Naive thymus-derived CD8-positive, alpha-beta T cell (primary cell): Measurements from ENCODE around the gene NANOS2. TPM values are rescaled to one million over a fixed set of nuclear protein-coding genes. Genes with fewer than 3 reads are reported as not detected.

ENCODE experiments used
- ATAC-seq, 2 donors: fragments of 150-1000 bp; cut with Tn5 transposase in 1 of 2; sonication (Bioruptor Pico), chemical (Tn5 transposase) in 1 of 2; 1 replicate in 1 of 2; 2 replicates in 1 of 2; pipeline ENCODE4 v1.10.0; 2021; ENCODE audit warnings: mild to moderate bottlenecking in 2 of 2, moderate library complexity in 2 of 2
- POLR2A ChIA-PET: fragments of 350-600 bp; sonication (Branson Sonifier 250); formaldehyde crosslinking; loops from one replicate; lab custom pipeline; 2021; ENCODE audit warnings: antibody characterized with exemption; lab: Charles Lee
- DNase-seq, 10 donors: peaks; one replicate each; pipeline versions ENCODE4 v3.0.0 to v3.0.0-alpha.2; 2020 to 2022
- H3K27ac Mint-ChIP-seq, 10 donors: one replicate each; pipeline ENCODE4 v1.8.0; 2020 to 2022; ENCODE audit warnings: mild to moderate bottlenecking in 10 of 10, mixed read lengths in 10 of 10, moderate library complexity in 4 of 10, inconsistent platforms in 1 of 10
- H3K27me3 Mint-ChIP-seq, 5 donors: one replicate each; pipeline ENCODE4 v1.8.0; 2021 to 2022; ENCODE audit warnings: mixed read lengths in 5 of 5
- H3K36me3 Mint-ChIP-seq, 3 donors: one replicate each; pipeline ENCODE4 v1.8.0; 2020 to 2022; ENCODE audit warnings: mixed read lengths in 3 of 3, mild to moderate bottlenecking in 2 of 3, inconsistent platforms in 1 of 3
- H3K4me1 Mint-ChIP-seq, 4 donors: one replicate each; pipeline ENCODE4 v1.8.0; 2021 to 2022; ENCODE audit warnings: mixed read lengths in 4 of 4
- H3K4me3 Mint-ChIP-seq, 10 donors: one replicate each; pipeline ENCODE4 v1.8.0; 2020 to 2022; ENCODE audit warnings: mild to moderate bottlenecking in 10 of 10, mixed read lengths in 10 of 10, moderate library complexity in 6 of 10, inconsistent platforms in 1 of 10
- H3K9me3 Mint-ChIP-seq, 9 donors: one replicate each; pipeline ENCODE4 v1.8.0; 2020 to 2022; ENCODE audit warnings: mixed read lengths in 9 of 9, mild to moderate bottlenecking in 3 of 9, inconsistent platforms in 1 of 9, moderate library complexity in 1 of 9
- polyA plus RNA-seq, 3 donors: library from polyadenylated mRNA; unstranded; fragments of 300-500 nt; fragmentation: Illumina TruSeq; gene quantifications; one replicate each; pipeline ENCODE4 v1.2.3, GENCODE V29; 2021
- total RNA-seq, 8 experiments: library from RNA in 2 of 8; stranded (reverse) in 2 of 8; gene quantifications; one replicate each; pipeline ENCODE4 v1.2.3 and lab custom pipeline; 2021 to 2026

Gene NANOS2
- total and polyA plus RNA-seq, 5 experiments from 2014 or later = not detected

DNA sequence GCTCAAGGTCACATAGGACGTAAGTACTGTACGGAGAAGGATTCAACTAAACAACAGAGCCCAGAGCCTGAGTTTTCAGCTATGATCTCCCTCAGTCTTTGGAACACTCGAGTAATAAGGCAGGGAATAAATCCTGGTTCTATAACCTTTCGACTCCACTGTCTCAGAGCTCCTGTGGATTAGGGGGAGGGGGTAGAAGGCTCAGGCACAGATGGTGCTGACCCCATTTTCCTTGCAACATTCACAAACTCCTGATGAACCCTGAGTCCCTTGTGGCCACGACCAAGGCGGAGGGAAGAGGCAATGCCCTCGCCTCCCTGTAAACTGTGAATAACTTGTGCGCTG, 37.7 kb upstream of the NANOS2 start:
- ATAC-seq = no peak
- Mint-ChIP-seq H3K4me3 (peak overlapping the region in 6 of 10 donors; percentile 18 to 70 (median 63)), H3K27ac (no peak overlapping the region), H3K9me3 (peaks cover 0 to 9% (median 3%) of the 10 kb centered on the region in 9 donors), H3K27me3 (peaks cover 15 to 50% (median 35%) of the 10 kb centered on the region in 5 donors), H3K4me1 (peaks cover 6 to 21% (median 8%) of the 10 kb centered on the region in 4 donors), H3K36me3 (peaks cover 0 to 6% (median 2%) of the 10 kb centered on the region in 3 donors)
- POLR2A ChIA-PET = no interaction called here
- no peak for DNase-seq

DNA sequence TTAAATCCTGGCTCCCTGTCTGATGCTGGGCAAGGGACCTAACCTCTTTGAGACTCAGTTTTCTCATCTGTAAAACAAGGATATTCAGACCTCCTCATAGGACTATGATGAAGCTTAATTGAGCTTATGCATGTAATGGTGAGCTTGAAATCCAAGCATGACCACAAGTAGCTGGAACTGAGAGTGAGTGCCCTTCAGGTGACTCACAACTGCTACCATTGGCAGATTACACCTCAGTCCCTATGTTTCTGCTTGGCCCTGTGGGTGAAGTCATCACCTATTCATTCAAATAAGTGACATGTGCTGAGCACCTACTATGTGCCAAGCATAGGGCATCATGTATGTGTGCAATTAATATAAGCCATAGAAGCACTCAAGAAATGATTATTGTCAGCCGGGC, 33.3 kb upstream of the NANOS2 start:
- POLR2A ChIA-PET = interaction anchor here (1.0 kb wide), 1 partner anchor 95 kb away, joined by 3 read pairs; no protein-coding TSS in a partner anchor
- Mint-ChIP-seq H3K4me1 (peaks cover 0 to 11% (median 3%) of the 10 kb centered on the region in 4 donors), H3K9me3 (peaks cover 0 to 2% (median 0%) of the 10 kb centered on the region in 9 donors), H3K27ac (no peak overlapping the region), H3K27me3 (peaks cover 13 to 35% (median 31%) of the 10 kb centered on the region in 5 donors), H3K36me3 (no peaks in the 10 kb centered on the region), H3K4me3 (no peak overlapping the region)
- ATAC-seq = no peak
- DNase-seq = no peak

DNA sequence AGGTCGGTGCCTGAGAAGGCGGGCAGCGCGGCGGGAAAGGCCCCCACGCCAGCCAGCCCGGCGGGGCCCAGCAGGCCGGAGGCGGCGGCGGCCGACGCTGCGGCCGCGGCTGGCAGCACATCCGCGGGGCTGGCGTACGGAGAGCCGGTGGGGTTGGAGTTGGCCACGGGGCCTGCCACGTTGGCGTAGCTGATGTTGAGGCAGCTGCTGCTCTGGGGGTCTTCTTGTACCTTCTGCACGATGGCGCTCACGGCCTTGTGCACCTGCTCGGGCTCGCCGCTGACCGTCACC, 25.9 kb upstream of the NANOS2 start:
- peaks cover 0 to 2% (median 0%) of the 10 kb centered on the region in 3 donors for H3K36me3 Mint-ChIP-seq
- peaks cover 0 to 4% (median 1%) of the 10 kb centered on the region in 4 donors for H3K4me1 Mint-ChIP-seq
- POLR2A ChIA-PET = no interaction called here
- DNase-seq (no peak), ATAC-seq (no peak)
- no peak overlapping the region for H3K4me3 Mint-ChIP-seq
- H3K27me3 Mint-ChIP-seq = peaks cover 16 to 55% (median 38%) of the 10 kb centered on the region in 5 donors
- no peak overlapping the region for H3K27ac Mint-ChIP-seq
- H3K9me3 Mint-ChIP-seq = peaks cover 0 to 5% (median 0%) of the 10 kb centered on the region in 9 donors

DNA sequence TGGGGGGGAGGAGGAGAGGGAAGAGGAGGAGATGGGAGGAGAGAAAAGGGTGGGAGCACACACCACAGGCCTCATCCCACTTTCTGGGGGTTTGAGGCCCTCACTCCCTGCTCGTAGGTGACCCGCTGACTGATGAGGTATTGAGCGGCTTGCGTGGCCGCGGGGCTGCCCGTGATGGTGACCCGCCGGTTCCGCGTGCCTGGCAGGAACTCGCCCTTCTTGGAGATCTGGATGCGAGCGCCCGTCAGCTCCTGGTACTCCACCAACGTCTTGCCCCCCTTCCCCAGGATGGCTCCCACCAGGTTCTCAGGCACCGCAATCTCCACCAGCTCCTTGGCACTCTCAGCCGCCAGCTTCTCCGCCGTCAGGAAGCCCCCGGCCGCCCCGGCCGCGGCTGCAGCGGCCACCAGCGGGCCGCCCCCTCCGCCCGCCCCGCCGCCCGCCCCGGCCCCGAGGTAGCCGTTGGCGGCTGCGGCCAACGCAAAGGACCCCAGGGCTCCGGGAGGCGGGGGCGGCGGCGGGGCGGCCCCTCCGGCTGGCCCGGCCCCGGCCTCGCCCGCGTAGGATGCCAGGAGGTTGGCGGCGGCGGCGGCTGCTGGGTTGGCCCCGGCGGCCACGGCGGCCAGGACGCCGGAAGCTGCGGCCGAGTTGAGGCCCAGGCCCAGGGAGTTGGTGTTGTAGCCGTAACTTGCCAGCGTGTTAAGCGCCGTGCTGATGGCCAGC, 25.4 kb upstream of the NANOS2 start:
- no peak for DNase-seq
- peaks cover 0 to 5% (median 0%) of the 10 kb centered on the region in 9 donors for H3K9me3 Mint-ChIP-seq
- no peak overlapping the region for H3K4me3 Mint-ChIP-seq
- POLR2A ChIA-PET = no interaction called here
- H3K4me1 Mint-ChIP-seq = peaks cover 0 to 4% (median 1%) of the 10 kb centered on the region in 4 donors
- no peak for ATAC-seq
- H3K27ac Mint-ChIP-seq = no peak overlapping the region
- peaks cover 0 to 2% (median 0%) of the 10 kb centered on the region in 3 donors for H3K36me3 Mint-ChIP-seq
- peaks cover 20 to 60% (median 41%) of the 10 kb centered on the region in 5 donors for H3K27me3 Mint-ChIP-seq

DNA sequence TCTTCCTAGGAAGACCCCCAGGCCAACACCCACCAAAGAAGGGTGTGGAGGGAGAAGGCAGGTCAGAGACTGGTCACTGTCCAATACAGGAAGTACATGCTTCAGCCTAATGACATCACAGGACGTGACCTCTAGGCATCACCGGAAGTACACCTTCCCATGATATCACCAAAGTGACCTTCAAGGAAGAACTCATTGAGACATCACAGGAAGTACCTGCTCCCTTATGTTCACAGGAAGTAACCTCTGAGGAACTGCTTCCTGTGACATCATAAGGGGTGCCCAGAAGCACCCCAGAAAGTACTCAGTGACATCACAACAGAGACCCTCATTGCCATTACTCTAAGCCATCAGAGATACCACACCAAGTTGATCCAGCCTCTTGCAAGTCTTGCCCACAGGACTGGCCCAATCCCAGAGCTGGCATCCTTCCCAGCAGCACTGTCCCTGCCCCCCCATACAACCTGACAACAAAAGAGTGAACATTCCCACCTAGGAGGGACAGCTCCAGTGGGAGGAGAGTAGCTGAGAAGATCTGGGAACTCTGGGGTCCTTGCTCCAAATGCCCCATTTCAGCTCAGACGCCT, 24.2 kb upstream of the NANOS2 start:
- peaks cover 0 to 3% (median 0%) of the 10 kb centered on the region in 9 donors for H3K9me3 Mint-ChIP-seq
- POLR2A ChIA-PET = no interaction called here
- H3K27ac Mint-ChIP-seq = no peak overlapping the region
- no peak for DNase-seq
- H3K4me3 Mint-ChIP-seq = no peak overlapping the region
- H3K27me3 Mint-ChIP-seq = peaks cover 22 to 71% (median 47%) of the 10 kb centered on the region in 5 donors
- ATAC-seq = no peak
- peaks cover 0 to 4% (median 1%) of the 10 kb centered on the region in 4 donors for H3K4me1 Mint-ChIP-seq
- H3K36me3 Mint-ChIP-seq = peaks cover 0 to 2% (median 0%) of the 10 kb centered on the region in 3 donors

DNA sequence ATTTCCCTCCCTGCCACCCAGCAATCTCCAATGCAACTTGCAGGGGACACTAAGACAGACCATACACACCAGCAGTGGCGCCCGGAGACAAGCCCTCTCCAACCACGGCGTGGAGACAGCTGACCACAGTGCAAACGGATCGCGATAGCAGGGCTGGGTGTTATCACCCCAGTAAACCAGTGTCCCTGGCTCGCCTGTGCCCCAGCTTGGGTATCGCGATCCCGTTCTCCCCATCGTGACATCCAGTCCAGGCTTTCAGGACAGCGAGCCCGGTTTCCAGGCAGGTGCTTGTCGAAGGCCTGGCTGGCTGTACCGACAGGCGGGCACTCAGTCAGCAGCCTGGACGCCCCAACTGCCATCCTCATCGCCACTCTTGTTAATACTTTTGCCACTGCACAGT, 20.7 kb upstream of the NANOS2 start:
- H3K36me3 Mint-ChIP-seq = no peaks in the 10 kb centered on the region
- no peak for DNase-seq
- peaks cover 22 to 87% (median 53%) of the 10 kb centered on the region in 5 donors for H3K27me3 Mint-ChIP-seq
- H3K9me3 Mint-ChIP-seq = peaks cover 0 to 3% (median 0%) of the 10 kb centered on the region in 9 donors
- H3K27ac Mint-ChIP-seq = no peak overlapping the region
- no peak overlapping the region for H3K4me3 Mint-ChIP-seq
- no peak for ATAC-seq
- H3K4me1 Mint-ChIP-seq = peaks cover 0 to 4% (median 1%) of the 10 kb centered on the region in 4 donors
- POLR2A ChIA-PET = no interaction called here

DNA sequence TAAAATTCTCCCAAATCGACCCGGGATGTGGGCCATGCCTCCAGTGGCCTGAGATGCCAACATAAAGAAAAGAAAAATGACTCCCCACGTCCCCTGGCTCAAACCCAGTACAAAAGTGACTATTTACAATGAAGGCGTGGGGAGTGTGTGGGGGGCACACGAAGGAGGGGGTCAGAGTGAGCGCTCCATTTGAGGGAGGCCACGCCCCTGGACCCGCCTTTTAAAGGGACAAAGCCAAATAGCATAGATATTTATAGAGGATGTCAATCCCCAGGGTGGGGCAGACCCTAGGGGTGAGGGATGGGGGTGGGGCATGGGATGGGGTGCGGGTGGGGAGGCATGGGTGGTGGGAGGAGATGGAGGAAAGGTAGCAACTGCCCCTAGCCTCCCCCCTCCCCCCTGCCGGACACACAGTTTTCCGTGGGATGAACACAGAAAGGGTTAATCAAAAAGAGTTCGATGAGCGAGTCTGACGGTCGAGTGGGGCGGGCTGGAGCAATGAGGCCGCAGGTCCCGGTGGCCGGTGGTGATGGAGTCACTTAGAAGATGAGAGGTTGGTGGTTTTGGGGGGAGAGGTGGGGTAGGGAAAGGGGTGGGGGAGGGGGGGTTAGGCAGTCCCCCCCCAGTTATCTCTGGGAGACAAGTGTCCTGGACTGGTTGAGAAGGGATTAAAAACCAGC, 20.1 kb upstream of the NANOS2 start:
- H3K27me3 Mint-ChIP-seq = peaks cover 22 to 91% (median 57%) of the 10 kb centered on the region in 5 donors
- peaks cover 0 to 3% (median 1%) of the 10 kb centered on the region in 4 donors for H3K4me1 Mint-ChIP-seq
- no peak overlapping the region for H3K27ac Mint-ChIP-seq
- ATAC-seq = no peak
- DNase-seq = no peak
- no peak overlapping the region for H3K4me3 Mint-ChIP-seq
- H3K9me3 Mint-ChIP-seq = peaks cover 0 to 3% (median 0%) of the 10 kb centered on the region in 9 donors
- H3K36me3 Mint-ChIP-seq = no peaks in the 10 kb centered on the region
- POLR2A ChIA-PET = no interaction called here

DNA sequence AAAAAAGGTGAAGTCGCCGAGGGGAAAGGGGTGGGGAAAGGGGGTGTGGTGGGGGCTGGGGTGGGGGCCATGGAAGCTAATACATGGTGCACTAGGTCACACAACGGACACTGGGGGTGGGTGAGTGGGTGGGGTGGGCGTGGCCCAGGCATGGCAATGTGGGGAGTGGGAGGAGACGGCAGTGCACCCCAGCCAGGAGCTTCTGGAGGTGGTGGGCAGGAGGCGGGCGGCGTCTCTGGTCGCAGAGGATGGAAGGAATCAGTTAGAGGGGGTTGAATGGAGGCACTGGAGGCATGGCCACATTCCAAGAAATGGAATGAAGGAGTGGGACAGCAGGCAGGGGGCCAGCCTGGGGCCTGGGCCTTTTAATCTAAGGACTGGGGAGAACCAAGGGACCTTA, 19.2 kb upstream of the NANOS2 start:
- peaks cover 17 to 88% (median 57%) of the 10 kb centered on the region in 5 donors for H3K27me3 Mint-ChIP-seq
- no peak overlapping the region for H3K27ac Mint-ChIP-seq

DNA sequence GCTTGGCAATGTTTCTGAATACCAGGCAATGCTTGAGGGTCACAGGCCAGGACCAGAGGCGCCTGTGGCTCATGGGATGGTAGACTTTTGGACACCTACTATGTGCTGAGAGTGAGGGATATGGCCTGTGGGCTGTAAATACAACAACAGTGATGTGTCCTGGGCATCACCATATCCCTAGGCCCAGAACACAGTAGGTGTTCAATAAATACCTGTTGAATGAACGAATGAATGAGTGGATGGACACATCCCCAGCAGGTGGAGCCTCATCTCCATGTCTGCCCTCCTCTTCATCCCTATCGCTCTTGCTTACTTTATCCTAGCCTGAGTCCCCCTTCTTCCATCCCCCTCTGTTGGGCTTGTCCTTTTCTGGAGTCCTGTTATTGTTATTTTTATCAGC, 16.5 kb upstream of the NANOS2 start:
- peaks cover 9 to 11% (median 9%) of the 10 kb centered on the region in 4 donors for H3K4me1 Mint-ChIP-seq
- no peak overlapping the region for H3K4me3 Mint-ChIP-seq
- no peak for ATAC-seq
- peaks cover 13 to 63% (median 43%) of the 10 kb centered on the region in 5 donors for H3K27me3 Mint-ChIP-seq
- POLR2A ChIA-PET = no interaction called here
- no peaks in the 10 kb centered on the region for H3K36me3 Mint-ChIP-seq
- DNase-seq = no peak
- no peaks in the 10 kb centered on the region for H3K9me3 Mint-ChIP-seq
- H3K27ac Mint-ChIP-seq = peak overlapping the region in 2 of 10 donors; percentile 25 to 29

More for the DNA sequence above, 19.2 kb upstream of the NANOS2 start:
- POLR2A ChIA-PET = no interaction called here
- no peaks in the 10 kb centered on the region for H3K36me3 Mint-ChIP-seq
- H3K4me1 Mint-ChIP-seq = peaks cover 0 to under 1% (median 0%) of the 10 kb centered on the region in 4 donors
- H3K9me3 Mint-ChIP-seq = peaks cover 0 to 3% (median 0%) of the 10 kb centered on the region in 9 donors
- DNase-seq (no peak), ATAC-seq (no peak)
- no peak overlapping the region for H3K4me3 Mint-ChIP-seq

DNA sequence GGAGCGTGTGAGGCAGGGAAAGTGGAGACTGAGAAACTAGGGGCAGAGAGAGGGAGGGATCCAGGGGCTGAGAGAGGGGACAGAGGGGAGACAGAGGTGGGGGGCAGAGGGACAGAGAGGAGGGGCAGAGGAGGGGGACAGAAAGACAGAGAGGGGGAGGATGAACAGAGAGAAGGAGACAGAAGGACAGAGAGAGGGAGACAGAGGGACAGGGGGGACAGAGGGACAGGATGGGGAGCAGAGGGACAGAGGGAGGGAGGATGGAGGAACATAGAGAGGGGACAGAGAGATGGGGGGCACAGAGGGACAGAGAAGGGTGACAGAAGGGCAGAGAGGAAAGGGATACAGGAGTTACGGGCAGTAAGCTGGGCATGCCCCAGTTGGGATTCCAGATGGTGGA, 14.7 kb upstream of the NANOS2 start:
- no peak overlapping the region for H3K27ac Mint-ChIP-seq
- POLR2A ChIA-PET = no interaction called here
- H3K36me3 Mint-ChIP-seq = no peaks in the 10 kb centered on the region
- H3K27me3 Mint-ChIP-seq = peaks cover 4 to 45% (median 28%) of the 10 kb centered on the region in 5 donors
- H3K4me3 Mint-ChIP-seq = no peak overlapping the region
- H3K9me3 Mint-ChIP-seq = no peaks in the 10 kb centered on the region
- ATAC-seq (no peak), DNase-seq (no peak)
- peaks cover 9 to 11% (median 10%) of the 10 kb centered on the region in 4 donors for H3K4me1 Mint-ChIP-seq

DNA sequence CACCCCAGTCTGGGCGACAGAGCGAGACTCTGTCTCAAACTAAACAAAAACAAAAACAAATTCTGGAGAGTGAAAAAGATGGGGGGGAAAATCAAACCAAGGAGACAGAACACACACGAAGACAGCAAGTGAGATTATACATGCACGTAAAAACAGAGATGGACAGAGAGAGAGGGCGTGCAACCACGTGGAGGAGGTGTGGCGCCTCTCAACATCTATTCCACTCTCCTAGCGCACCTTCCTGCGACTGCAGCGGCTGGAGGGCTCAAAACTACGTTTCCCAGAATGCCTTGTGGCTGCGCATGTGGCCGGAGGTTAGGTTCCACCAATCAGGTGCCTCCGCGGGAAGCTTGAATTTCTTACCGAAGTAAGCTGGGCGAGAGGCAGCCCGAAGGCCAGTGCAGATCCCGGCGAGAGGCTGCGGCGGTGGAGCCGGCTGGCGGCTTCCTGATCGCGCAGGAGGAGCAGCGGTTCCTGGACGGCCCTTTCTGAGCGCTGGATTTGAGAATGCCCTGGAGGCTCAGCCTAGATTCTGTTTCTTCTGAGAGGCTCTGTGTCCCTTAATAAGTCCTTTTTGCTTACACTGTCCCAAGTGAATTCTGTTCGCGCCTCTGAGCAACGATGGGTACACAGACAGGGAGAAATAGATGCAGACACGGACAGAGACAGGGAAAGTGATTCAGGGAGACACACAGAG, 13.1 kb upstream of the NANOS2 start:
- ATAC-seq (peak; percentile 100), DNase-seq (peak; percentile 78 to 95 (median 86))
- Mint-ChIP-seq H3K27me3 (peaks cover 2 to 30% (median 17%) of the 10 kb centered on the region in 5 donors), H3K9me3 (no peaks in the 10 kb centered on the region), H3K27ac (peak overlapping the region in 1 of 10 donors; percentile 53), H3K4me3 (peak overlapping the region in 8 of 10 donors; percentile 11 to 50 (median 30)), H3K36me3 (no peaks in the 10 kb centered on the region), H3K4me1 (peaks cover 9 to 11% (median 10%) of the 10 kb centered on the region in 4 donors)
- POLR2A ChIA-PET = interaction anchor here (0.7 kb wide), 1 partner anchor 40 kb away, joined by 3 read pairs; no protein-coding TSS in a partner anchor

DNA sequence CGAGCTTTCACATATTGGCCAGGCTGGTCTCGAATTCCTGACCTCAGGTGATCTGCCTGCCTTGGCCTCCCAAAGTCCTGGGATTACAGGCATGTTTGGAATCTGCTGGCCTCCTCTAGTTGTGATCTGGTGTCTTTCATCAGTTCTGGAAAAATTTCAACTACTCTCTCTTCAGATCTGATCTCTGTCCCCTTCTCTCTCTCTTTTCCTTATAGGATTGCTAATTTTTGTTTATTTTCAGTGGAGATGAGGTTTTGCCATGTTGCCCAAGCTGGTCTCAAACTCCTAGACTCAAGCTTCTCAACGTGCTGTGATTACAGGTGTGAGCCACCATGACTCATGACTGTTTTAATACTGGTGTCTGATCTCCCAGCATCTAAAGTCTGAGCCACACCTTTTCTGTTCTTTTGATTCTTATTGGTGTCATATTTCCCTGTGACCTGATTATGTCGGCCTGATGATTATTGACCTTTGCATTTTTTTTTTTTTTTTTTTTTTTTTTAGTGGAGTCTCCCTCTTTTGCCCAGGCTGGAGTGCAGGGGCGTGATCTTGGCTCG, 10.4 kb upstream of the NANOS2 start:
- Mint-ChIP-seq H3K27ac (no peak overlapping the region), H3K4me1 (peaks cover 9 to 11% (median 10%) of the 10 kb centered on the region in 4 donors), H3K27me3 (peaks cover 0 to 9% (median 3%) of the 10 kb centered on the region in 5 donors), H3K9me3 (no peaks in the 10 kb centered on the region), H3K4me3 (no peak overlapping the region), H3K36me3 (no peaks in the 10 kb centered on the region)
- DNase-seq = no peak
- POLR2A ChIA-PET = no interaction called here
- ATAC-seq = no peak
